GM23338 (cell line): ENCODE results near the gene HHAT. TPM values are rescaled to one million over a fixed set of nuclear protein-coding genes. Genes with fewer than 3 reads are reported as not detected.

ENCODE experiments used
- ATAC-seq: fragments of 200-7000 bp; cut with Tn5 transposase; 3 replicates; pipeline ENCODE4 v1.9.1; 2020
- DNase-seq: peaks from one replicate; pipeline ENCODE4 v3.0.0-alpha.2; 2015; ENCODE audit warnings: low spot score
- H2AFZ ChIP-seq: fragments of 200-600 bp; sonication (generic); 2 replicates; pipeline ENCODE4 v1.8.0; 2016; ENCODE audit warnings: antibody characterized with exemption, mild to moderate bottlenecking, moderate library complexity
- H3F3A ChIP-seq: fragments of 200-600 bp; sonication (generic); replicated peaks from 2 replicates; pipeline ENCODE4 v1.8.0; 2017; ENCODE audit warnings: antibody characterized with exemption, mixed run types, low read depth
- H3K27ac ChIP-seq: fragments of 200-600 bp; sonication (generic); 2 replicates; pipeline ENCODE4 v1.6.1; 2016; ENCODE audit warnings: low read depth
- H3K27me3 ChIP-seq: fragments of 200-600 bp; sonication (generic); 2 replicates; pipeline ENCODE4 v1.8.0; 2016; ENCODE audit warnings: mild to moderate bottlenecking, mixed run types, moderate library complexity; ENCODE audit not compliant: insufficient read depth
- H3K36me3 ChIP-seq: fragments of 200-600 bp; sonication (generic); 2 replicates; pipeline ENCODE4 v1.8.0; 2016; ENCODE audit warnings: mild to moderate bottlenecking; ENCODE audit not compliant: insufficient read depth
- H3K4me1 ChIP-seq: fragments of 200-600 bp; sonication (generic); 2 replicates; pipeline ENCODE4 v1.8.0; 2016; ENCODE audit warnings: mild to moderate bottlenecking, moderate library complexity; ENCODE audit not compliant: insufficient read depth
- H3K4me2 ChIP-seq: fragments of 200-600 bp; sonication (generic); 2 replicates; pipeline ENCODE4 v1.7.1; 2017; ENCODE audit warnings: mixed run types
- H3K4me3 ChIP-seq: fragments of 200-600 bp; sonication (generic); 2 replicates; pipeline ENCODE4 v1.6.1; 2016; ENCODE audit warnings: mixed run types
- H3K79me2 ChIP-seq: fragments of 200-600 bp; sonication (generic); replicated peaks from 2 replicates; pipeline ENCODE4 v1.8.0; 2017; ENCODE audit warnings: mild to moderate bottlenecking; ENCODE audit not compliant: insufficient read depth
- H3K9me2 ChIP-seq: fragments of 200-600 bp; sonication (generic); 2 replicates; pipeline ENCODE4 v1.8.0; 2017; ENCODE audit not compliant: insufficient read depth
- H4K20me1 ChIP-seq: fragments of 200-600 bp; sonication (generic); replicated peaks from 2 replicates; pipeline ENCODE4 v1.8.0; 2017; ENCODE audit warnings: mild to moderate bottlenecking; ENCODE audit not compliant: insufficient read depth
- H3K27ac Mint-ChIP-seq: 2 replicates; pipeline ENCODE4 v1.8.0; 2020; ENCODE audit warnings: inconsistent platforms, mild to moderate bottlenecking, moderate library complexity, mixed read lengths
- H3K27me3 Mint-ChIP-seq: 3 replicates; pipeline ENCODE4 v1.8.0; 2022; ENCODE audit warnings: low read depth, mild to moderate bottlenecking, moderate library complexity, mixed read lengths, inconsistent platforms; ENCODE audit not compliant: insufficient read depth, poor library complexity
- H3K36me3 Mint-ChIP-seq: 3 replicates; pipeline ENCODE4 v1.8.0; 2021; ENCODE audit warnings: low read depth, mild to moderate bottlenecking, inconsistent platforms, moderate library complexity, mixed read lengths
- H3K4me1 Mint-ChIP-seq: 3 replicates; pipeline ENCODE4 v1.8.0; 2020; ENCODE audit warnings: mild to moderate bottlenecking, inconsistent platforms, mixed read lengths
- H3K4me3 Mint-ChIP-seq: 3 replicates; pipeline ENCODE4 v1.8.0; 2021; ENCODE audit warnings: moderate library complexity, mild to moderate bottlenecking, inconsistent platforms, mixed read lengths
- H3K9me3 Mint-ChIP-seq: 3 replicates; pipeline ENCODE4 v1.8.0; 2020; ENCODE audit warnings: moderate library complexity, mild to moderate bottlenecking, inconsistent platforms, mixed read lengths
- CREB1 ChIP-seq: fragments of 250-450 bp; sonication (Bioruptor Pico); IDR thresholded peaks from 2 replicates; pipeline ENCODE4 v1.5.0; 2020; ENCODE audit warnings: low read depth, mild to moderate bottlenecking, moderate library complexity
- ETS1 ChIP-seq: IDR thresholded peaks from 2 replicates; pipeline ENCODE4 v1.6.1; 2016; ENCODE audit warnings: antibody characterized with exemption
- EZH2 ChIP-seq: fragments of 200-600 bp; sonication (generic); IDR thresholded peaks from one replicate; pipeline ENCODE4 v1.8.0; 2017; ENCODE audit warnings: antibody characterized with exemption, mild to moderate bottlenecking, low read depth; ENCODE audit not compliant: unreplicated experiment
- EZH2phosphoT487 ChIP-seq: fragments of 200-600 bp; sonication (generic); IDR thresholded peaks from one replicate; pipeline ENCODE4 v1.8.1; 2018; ENCODE audit warnings: antibody characterized with exemption; ENCODE audit not compliant: unreplicated experiment
- JUNB ChIP-seq: IDR thresholded peaks from one replicate; pipeline ENCODE4 v1.6.1; 2016; ENCODE audit warnings: antibody characterized with exemption; ENCODE audit not compliant: unreplicated experiment
- NANOG ChIP-seq: IDR thresholded peaks from 2 replicates; pipeline ENCODE4 v1.6.1; 2016; ENCODE audit warnings: antibody characterized with exemption, borderline replicate concordance
- POLR2AphosphoS5 ChIP-seq: IDR thresholded peaks from 2 replicates; pipeline ENCODE4 v1.6.1; 2016; ENCODE audit warnings: antibody characterized with exemption, low read depth
- REST ChIP-seq: IDR thresholded peaks from one replicate; pipeline ENCODE4 v1.6.1; 2018; ENCODE audit warnings: antibody characterized with exemption; ENCODE audit not compliant: unreplicated experiment
- STAT1 ChIP-seq: IDR thresholded peaks from one replicate; pipeline ENCODE4 v1.6.1; 2016; ENCODE audit warnings: antibody characterized with exemption; ENCODE audit not compliant: unreplicated experiment
- ZNF114 ChIP-seq: fragments of 250-450 bp; sonication (Bioruptor Pico); IDR thresholded peaks from 2 replicates; pipeline ENCODE4 v1.5.0; 2020; ENCODE audit warnings: mild to moderate bottlenecking, moderate library complexity
- ZNF331 ChIP-seq: fragments of 250-450 bp; sonication (Bioruptor Pico); IDR thresholded peaks from 2 replicates; pipeline ENCODE4 v1.5.0; 2020; ENCODE audit warnings: low read depth, mild to moderate bottlenecking, moderate library complexity
- ZNF462 ChIP-seq: fragments of 250-450 bp; sonication (Bioruptor Pico); IDR thresholded peaks from 2 replicates; pipeline ENCODE4 v1.5.0; 2020; ENCODE audit warnings: mild to moderate bottlenecking, moderate library complexity
- polyA plus RNA-seq: library from polyadenylated mRNA; unstranded; fragments of >200 nt; fragmentation: Nextera tagmentation; extraction: Ambion mirVana; gene quantifications from 2 replicates; pipeline ENCODE4 v1.2.1, GENCODE V29; 2016
- total RNA-seq: library from RNA; depleted of rRNA; stranded (reverse); fragments of >200 nt; shearing (Covaris generic); gene quantifications from 2 replicates; pipeline ENCODE4 v1.2.3, GENCODE V29; 2014
- TF ChIP-seq, protein P1 (sequence below), 2 experiments: fragments of 200-600 bp in 1 of 2; sonication (generic) in 1 of 2; conservative IDR thresholded peaks; 2 replicates each; pipeline versions ENCODE4 v1.5.1 to v1.6.1; 2016 to 2017; ENCODE audit warnings: antibody characterized with exemption in 2 of 2, low read depth in 2 of 2, mild to moderate bottlenecking in 2 of 2, moderate library complexity in 1 of 2

Gene HHAT
- total and polyA plus RNA-seq, 2 experiments from 2014 or later, result 0.11 to 0.66 TPM

GRCh38 chr1:210541680-210542358, 213.1 kb downstream of the HHAT start:
- Histone ChIP-seq H3K36me3 (no peaks in the 10 kb centered on the region), H3K27ac (no peak overlapping the region), H3K4me3 (no peak overlapping the region), H3K27me3 (no peaks in the 10 kb centered on the region), H3K9me2 (0 out of 2 replicates have a peak, but pooled peaks cover 4% of the 10 kb centered on the region), H3K79me2 (no peaks in the 10 kb centered on the region), H3K4me2 (no peak overlapping the region), H3K4me1 (peaks cover 9% of the 10 kb centered on the region; the same call in 1 of the 2 replicates), H2AFZ (peak overlapping the region; percentile 15; the same call in 1 of the 2 replicates), H4K20me1 (no peaks in the 10 kb centered on the region), H3F3A (no peaks in the 10 kb centered on the region)
- TF ChIP-seq CREB1 (CRISPR knock-in tag), result no peak
- TF ChIP-seq REST, result no peak
- no peak for TF ChIP-seq ZNF462 (CRISPR knock-in tag)
- no peak for TF ChIP-seq JUNB
- TF ChIP-seq, protein P1, sequence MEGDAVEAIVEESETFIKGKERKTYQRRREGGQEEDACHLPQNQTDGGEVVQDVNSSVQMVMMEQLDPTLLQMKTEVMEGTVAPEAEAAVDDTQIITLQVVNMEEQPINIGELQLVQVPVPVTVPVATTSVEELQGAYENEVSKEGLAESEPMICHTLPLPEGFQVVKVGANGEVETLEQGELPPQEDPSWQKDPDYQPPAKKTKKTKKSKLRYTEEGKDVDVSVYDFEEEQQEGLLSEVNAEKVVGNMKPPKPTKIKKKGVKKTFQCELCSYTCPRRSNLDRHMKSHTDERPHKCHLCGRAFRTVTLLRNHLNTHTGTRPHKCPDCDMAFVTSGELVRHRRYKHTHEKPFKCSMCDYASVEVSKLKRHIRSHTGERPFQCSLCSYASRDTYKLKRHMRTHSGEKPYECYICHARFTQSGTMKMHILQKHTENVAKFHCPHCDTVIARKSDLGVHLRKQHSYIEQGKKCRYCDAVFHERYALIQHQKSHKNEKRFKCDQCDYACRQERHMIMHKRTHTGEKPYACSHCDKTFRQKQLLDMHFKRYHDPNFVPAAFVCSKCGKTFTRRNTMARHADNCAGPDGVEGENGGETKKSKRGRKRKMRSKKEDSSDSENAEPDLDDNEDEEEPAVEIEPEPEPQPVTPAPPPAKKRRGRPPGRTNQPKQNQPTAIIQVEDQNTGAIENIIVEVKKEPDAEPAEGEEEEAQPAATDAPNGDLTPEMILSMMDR (conservative IDR thresholded peaks at IDR 0.05; ENCODE audit: low read depth in 2 of 2), result no peak
- no peak for TF ChIP-seq ETS1
- TF ChIP-seq STAT1, result no peak
- TF ChIP-seq ZNF331, result no peak
- no peak for TF ChIP-seq EZH2phosphoT487
- TF ChIP-seq POLR2AphosphoS5, result no peak
- TF ChIP-seq NANOG, result no peak
- no peak for TF ChIP-seq EZH2
- TF ChIP-seq ZNF114 (CRISPR knock-in tag), result no peak
- Mint-ChIP-seq H3K9me3 (no peaks in the 10 kb centered on the region), H3K36me3 (no peaks in the 10 kb centered on the region), H3K4me3 (no peak overlapping the region), H3K4me1 (peaks cover 10% of the 10 kb centered on the region), H3K27ac (peak overlapping the region; percentile 18), H3K27me3 (peaks cover 5% of the 10 kb centered on the region)
- peak; percentile 42 for DNase-seq
- ATAC-seq, result peak; percentile 34; the same call in 2 of the 3 replicates
